Lower leg skin (tissue), 4 donors: ENCODE measurements around the gene MTG1. TPM values are rescaled to one million over a fixed set of nuclear protein-coding genes. Genes with fewer than 3 reads are reported as not detected.

Experiments used
- DNase-seq, 2 donors: peaks; one replicate each; pipeline ENCODE4 v3.0.0-alpha.2; 2019; ENCODE audit warnings: low spot score in 2 of 2
- H3K4me3 ChIP-seq: fragments of 200-600 bp; sonication (generic); 2 replicates; pipeline ENCODE4 v1.5.1; 2017; ENCODE audit warnings: mild to moderate bottlenecking, low read depth; ENCODE audit not compliant: poor library complexity, severe bottlenecking
- CTCF ChIP-seq, 3 donors: fragments of 450-650 bp; IDR thresholded peaks; one replicate each; pipeline ENCODE4 v1.5.1; 2016; ENCODE audit warnings: antibody characterized with exemption in 3 of 3, mild to moderate bottlenecking in 3 of 3, moderate library complexity in 2 of 3
- POLR2A ChIP-seq, 2 donors: fragments of 450-650 bp; IDR thresholded peaks; one replicate each; pipeline ENCODE4 v1.6.1; 2016 to 2017; ENCODE audit warnings: antibody characterized with exemption in 2 of 2, mild to moderate bottlenecking in 1 of 2, moderate library complexity in 1 of 2
- WGBS, 2 donors: methylation state at CpG; one replicate each; pipeline ENCODE4 v1.1.5; 2018; 5-methylcytosine and 5-hydroxymethylcytosine counted together
- intact Hi-C: fragments of 100-400 bp; cut with DNase I; formaldehyde crosslinking; loops from one replicate; pipeline ENCODE4 v1.15.0; 2023; ENCODE audit warnings: low total_unique reads
- total RNA-seq, 4 donors: library from RNA; depleted of rRNA; stranded (reverse); fragments of >200 nt; gene quantifications; one replicate each; pipeline ENCODE4 v1.1.0, GENCODE V29; 2016

MTG1 gene
- total RNA-seq, 4 donors from 2014 or later, result 16.4 to 36.0 (median 25.6) TPM

GRCh38 chr10:133391249-133391635, 2.7 kb upstream of the MTG1 start:
- TF ChIP-seq POLR2A (IDR thresholded peaks at IDR 0.05) (no peak), CTCF (IDR thresholded peaks at IDR 0.05) (no peak)
- intact Hi-C loops, result no loop called here
- H3K4me3 ChIP-seq, result no peak overlapping the region
- DNase-seq, result peak in 1 of 2 donors; percentile 23
- WGBS, 2 donors, result 92 to 96% methylated on average over 10 to 12 of the region's 12 CpGs

GRCh38 chr10:133391761-133392518, 2.0 kb upstream of the MTG1 start:
- H3K4me3 ChIP-seq, result no peak overlapping the region
- TF ChIP-seq POLR2A (IDR thresholded peaks at IDR 0.05) (no peak), CTCF (IDR thresholded peaks at IDR 0.05) (no peak)
- intact Hi-C loops, result no loop called here
- peak in 1 of 2 donors; percentile 68 for DNase-seq
- 72 to 78% methylated on average over 11 to 12 of the region's 12 CpGs for WGBS, 2 donors

GRCh38 chr10:133393401-133394063, 425 bp upstream of the MTG1 start:
- intact Hi-C loops, result no loop called here
- WGBS, 2 donors, result 35 to 48% methylated on average over 20 to 27 of the region's 27 CpGs
- TF ChIP-seq CTCF (IDR thresholded peaks at IDR 0.05), result no peak
- no peak for TF ChIP-seq POLR2A (IDR thresholded peaks at IDR 0.05)
- H3K4me3 ChIP-seq, result no peak overlapping the region
- peak in 1 of 2 donors; percentile 65 for DNase-seq

- intact Hi-C loops, result no loop called here
- peak in 1 of 2 donors; percentile 84 for DNase-seq
- H3K4me3 ChIP-seq, result peak overlapping the region; percentile 88
- TF ChIP-seq POLR2A (IDR thresholded peaks at IDR 0.05) (no peak), CTCF (IDR thresholded peaks at IDR 0.05) (no peak)
- 26 to 29% methylated on average over 21 of the region's 21 CpGs for WGBS, 2 donors
Observed at GRCh38 chr10:133394801-133395221, 854 bp downstream of the MTG1 start.

GRCh38 chr10:133396035-133396624, 2.2 kb downstream of the MTG1 start:
- no peak overlapping the region for H3K4me3 ChIP-seq
- 92 to 94% methylated on average over 19 of the region's 19 CpGs for WGBS, 2 donors
- no peak for TF ChIP-seq POLR2A (IDR thresholded peaks at IDR 0.05)
- TF ChIP-seq CTCF (IDR thresholded peaks at IDR 0.05), result no peak
- intact Hi-C loops, result no loop called here
- DNase-seq, result peak in 1 of 2 donors; percentile 42
